Peyer's patch (tissue), 4 donors: ENCODE results near the gene TPM1.

Experiments
- CTCF ChIP-seq, 6 experiments: fragments of 450-650 bp in 4 of 6; fragments of 200-600 bp in 2 of 6; sonication (generic) in 1 of 6; IDR thresholded peaks; one replicate each; pipeline ENCODE4 v1.5.1; 2017 to 2019; ENCODE audit warnings: antibody characterized with exemption in 6 of 6, mild to moderate bottlenecking in 3 of 6, moderate library complexity in 1 of 6
- POLR2A ChIP-seq, 2 donors: fragments of 450-650 bp; IDR thresholded peaks; one replicate each; pipeline ENCODE4 v1.5.1; 2017; ENCODE audit warnings: antibody characterized with exemption in 2 of 2, mild to moderate bottlenecking in 2 of 2, moderate library complexity in 2 of 2

GRCh38 chr15:63107895-63108546 is 65.5 kb downstream of the TPM1 start:
- TF ChIP-seq CTCF (IDR thresholded peaks at IDR 0.05) (no peak), POLR2A (IDR thresholded peaks at IDR 0.05) (no peak)
